ENCODE measurements around the gene MRPL24. TPM values are rescaled to one million over a fixed set of nuclear protein-coding genes. Genes with fewer than 3 reads are reported as not detected.

The MRPL24 gene
- total and polyA plus RNA-seq, 2 of the 8 experiments (the other 6 are each of a cell fraction or from before 2014, with no cell fraction given) = 29.7 to 35.2 TPM

- Histone ChIP-seq H3K9ac (replicated peaks in 1 of 4; ENCODE audit: extremely low read depth in 1 of 4, low read depth in 3 of 4, low read length in 3 of 4) (peak within 1 kb of the TSS; percentile 89 to 95 (median 92)), H3K36me3 (ENCODE audit: control insufficient read depth in 2 of 4, insufficient read depth in 4 of 4, low read length in 3 of 4) (peaks cover 9 to 18% (median 16%) of the 10 kb centered on the region in 4 experiments), H3K4me1 (replicated peaks in 1 of 4; ENCODE audit: control insufficient read depth in 3 of 4, insufficient read depth in 4 of 4, low read length in 3 of 4) (peaks cover 0 to 23% (median 18%) of the 10 kb centered on the region in 4 experiments; a peak in 6 of 7 replicates), H4K8ac (ENCODE audit: extremely low read depth, insufficient read depth, low read length) (peak within 1 kb of the TSS; percentile 94), H3K23ac (ENCODE audit: insufficient read length) (no peak within 1 kb of the TSS), H4K91ac (replicated peaks; ENCODE audit: insufficient read length, low read length) (peak within 1 kb of the TSS; percentile 25), H3K14ac (ENCODE audit: insufficient read length) (no peak within 1 kb of the TSS), H2BK12ac (ENCODE audit: low read depth, low read length) (peak within 1 kb of the TSS; percentile 13; the same call in 1 of the 2 replicates), H3K4ac (replicated peaks; ENCODE audit: insufficient read length, low read depth, low read length) (no peak within 1 kb of the TSS), H2BK5ac (ENCODE audit: low read depth, low read length) (peak within 1 kb of the TSS; percentile 67), H3K27me3 (replicated peaks in 1 of 4; ENCODE audit: control insufficient read depth in 3 of 4, extremely low read depth in 1 of 4, insufficient read depth in 3 of 4, low read length in 3 of 4) (no peaks in the 10 kb centered on the region), H3K79me1 (ENCODE audit: low read depth, low read length) (peaks cover 9% of the 10 kb centered on the region), H3K79me2 (ENCODE audit: control insufficient read depth in 1 of 2, insufficient read depth in 2 of 2, low read length in 2 of 2) (peaks cover 22 to 69% of the 10 kb centered on the region in 2 experiments), H4K5ac (ENCODE audit: insufficient read length, low read depth, low read length) (peak within 1 kb of the TSS; percentile 75), H2AK5ac (ENCODE audit: low read depth, low read length) (peak within 1 kb of the TSS; percentile 2), H3K4me3 (ENCODE audit: extremely low read depth in 1 of 4, insufficient read depth in 2 of 4, low read depth in 3 of 4, low read length in 4 of 4) (peak within 1 kb of the TSS; percentile 83 to 100 (median 94)), H2BK15ac (ENCODE audit: low read length) (no peak within 1 kb of the TSS; the same call in 1 of the 2 replicates), H3K9me3 (ENCODE audit: insufficient read depth in 2 of 2, low read depth in 1 of 2, low read length in 1 of 2) (no peaks in the 10 kb centered on the region), H3K23me2 (ENCODE audit: low read depth, low read length) (peaks cover 8% of the 10 kb centered on the region), H2BK20ac (ENCODE audit: low read length) (no peak within 1 kb of the TSS), H3K56ac (replicated peaks; ENCODE audit: insufficient read length, low read depth, low read length) (no peak within 1 kb of the TSS), H4K20me1 (replicated peaks in 1 of 2; ENCODE audit: control insufficient read depth in 1 of 2, insufficient read depth in 2 of 2, low read length in 2 of 2) (peaks cover 21 to 31% of the 10 kb centered on the region in 2 experiments), H3K4me2 (ENCODE audit: insufficient read depth in 1 of 2, low read depth in 2 of 2, low read length in 2 of 2) (peak within 1 kb of the TSS; percentile 92 to 97), H3K18ac (ENCODE audit: extremely low read depth, low read length) (0 out of 2 replicates have a peak within 1 kb of the TSS, but pooled peaks have one; percentile 20), H2AFZ (ENCODE audit: low read length) (no peak within 1 kb of the TSS), H2BK120ac (replicated peaks; ENCODE audit: low read depth, low read length) (no peak within 1 kb of the TSS), H3K27ac (ENCODE audit: low read depth, low read length) (peak within 1 kb of the TSS; percentile 89)
- CTCF ChIA-PET (ENCODE audit: partially characterized antibody) = interaction anchor here (0.6 to 65.2 kb wide), 27 partner anchors 8 to 199 kb away, joined by 3 to 4284 read pairs (median 4); partner anchors contain the start of genes CRABP2, HAPLN2, HDGF and INSRR
- peak in 1 of 2 experiments; percentile 88 for DNase-seq (ENCODE audit: low read depth in 1 of 2, low spot score in 2 of 2)
- POLR2A ChIA-PET (ENCODE audit: partially characterized antibody) = interaction anchor here (0.7 to 13.3 kb wide), 20 partner anchors 9 to 171 kb away, joined by 3 to 214 read pairs (median 7); partner anchors contain the start of genes CRABP2, HDGF, MRPL24 and NES
- WGBS, 2 experiments (ENCODE audit: extremely low coverage in 1 of 2, insufficient coverage in 1 of 2, insufficient read length in 1 of 2, insufficient replicate concordance in 2 of 2, low coverage in 1 of 2, low lambda C conversion rate in 2 of 2, missing lambda C conversion rate in 1 of 2) = 1% methylated on average over 46 of the region's 46 CpGs; no CpG with 5 or more reads in 1 of the 2 experiments
- no peak for FAIRE-seq
- no peak for TF ChIP-seq CHD2 (IDR thresholded peaks at IDR 0.05; ENCODE audit: low read length)
- TF ChIP-seq ATF3 (IDR thresholded peaks at IDR 0.05; ENCODE audit: insufficient read depth, low read depth, low read length) = peak; percentile 35; the same call in 1 of the 2 replicates
- no peak for TF ChIP-seq KDM1A (IDR thresholded peaks at IDR 0.05; ENCODE audit: borderline replicate concordance, low read length)
- peak; percentile 82 for TF ChIP-seq TAF1 (IDR thresholded peaks at IDR 0.05; ENCODE audit: low read depth, low read length)
- TF ChIP-seq SRF (IDR thresholded peaks at IDR 0.05; ENCODE audit: low read depth, low read length) = 0 out of 2 replicates have a peak, but pooled peaks have one; percentile 44
- TF ChIP-seq KDM4A (IDR thresholded peaks at IDR 0.05; ENCODE audit: low read depth, low read length, severe bottlenecking) = peak; percentile 51
- TF ChIP-seq SAP30 (IDR thresholded peaks at IDR 0.05; ENCODE audit: insufficient read depth, insufficient replicate concordance, low read length) = peak; percentile 32
- TF ChIP-seq TBP (IDR thresholded peaks at IDR 0.05; ENCODE audit: low read depth, low read length) = 0 out of 2 replicates have a peak, but pooled peaks have one; percentile 21
- peak; percentile 26 for TF ChIP-seq E2F6 (IDR thresholded peaks at IDR 0.05)
- TF ChIP-seq GABPA (IDR thresholded peaks at IDR 0.05; ENCODE audit: borderline replicate concordance, insufficient read depth, low read length) = peak; percentile 86; the same call in 1 of the 2 replicates
These were observed 12.8 kb downstream of the MRPL24 start, which contains the start of gene METTL25B for GRCh38 chr1:156727926-156728598. Gene METTL25B, plus strand, starts transcription at chr1:156728469. Its CDS starts 636 bp downstream, at chr1:156729105.

All from H1 (cell line).